PC-3 (cell line): Measurements from ENCODE around the gene LIN28A. TPM values are rescaled to one million over a fixed set of nuclear protein-coding genes. Genes with fewer than 3 reads are reported as not detected.
A peak's percentile ranks its signal among the peaks of the same experiment; 100 is the strongest.

Experiments
- ATAC-seq: fragments of 200-7000 bp; cut with Tn5 transposase; 2 replicates; pipeline ENCODE4 v1.9.1; 2020; ENCODE audit warnings: mild to moderate bottlenecking, moderate library complexity
- BruUV-seq: library from RNA; stranded (reverse); fragments of 400-500 nt; replicated peaks from 2 replicates; lab custom pipeline; 2021; lab: Mats Ljungman, UMichigan
- CTCF ChIA-PET: fragments of 300-600 bp; sonication (Branson Sonifier 250); formaldehyde crosslinking; loops from one replicate; lab custom pipeline; 2022; ENCODE audit warnings: antibody characterized with exemption; lab: Charles Lee
- POLR2A ChIA-PET: fragments of 300-600 bp; sonication (Branson Sonifier 250); formaldehyde crosslinking; loops from one replicate; lab custom pipeline; 2022; ENCODE audit warnings: antibody characterized with exemption; ENCODE audit not compliant: unreplicated experiment; lab: Charles Lee
- DNase-seq: peaks from one replicate; pipeline ENCODE4 v3.0.0-alpha.2; 2015
- H2AFZ ChIP-seq: fragments of 300-600 bp; sonication (generic); 2 replicates; pipeline ENCODE4 v1.6.0; 2016; ENCODE audit warnings: antibody characterized with exemption, low read length
- H3F3A ChIP-seq: fragments of 300-600 bp; sonication (generic); one replicate; pipeline ENCODE4 v1.6.0; 2017; ENCODE audit warnings: antibody characterized with exemption, low read length, control low read depth, mild to moderate bottlenecking; ENCODE audit not compliant: unreplicated experiment
- H3K27ac ChIP-seq: fragments of 300-600 bp; sonication (generic); 2 replicates; pipeline ENCODE4 v1.5.1; 2016; ENCODE audit warnings: mild to moderate bottlenecking, low read length
- H3K27me3 ChIP-seq: fragments of 300-600 bp; sonication (generic); 2 replicates; pipeline ENCODE4 v1.6.1; 2016; ENCODE audit warnings: low read length, mixed read lengths
- H3K36me3 ChIP-seq: fragments of 300-600 bp; sonication (generic); 2 replicates; pipeline ENCODE4 v1.6.1; 2016; ENCODE audit warnings: low read depth, mixed run types, low read length, mixed read lengths
- H3K4me1 ChIP-seq: fragments of 300-600 bp; sonication (generic); 2 replicates; pipeline ENCODE4 v1.5.1; 2016; ENCODE audit warnings: low read length; ENCODE audit not compliant: insufficient read depth
- H3K4me2 ChIP-seq: fragments of 300-600 bp; sonication (generic); 2 replicates; pipeline ENCODE4 v1.6.0; 2016; ENCODE audit warnings: low read length
- H3K4me3 ChIP-seq: fragments of 300-600 bp; sonication (generic); 2 replicates; pipeline ENCODE4 v1.5.1; 2016; ENCODE audit warnings: mild to moderate bottlenecking, low read length, mixed read lengths
- H3K79me2 ChIP-seq: fragments of 300-600 bp; sonication (generic); 2 replicates; pipeline ENCODE4 v1.6.1; 2017; ENCODE audit warnings: low read length, mixed read lengths
- H3K9ac ChIP-seq: fragments of 300-600 bp; sonication (generic); 2 replicates; pipeline ENCODE4 v1.6.0; 2016; ENCODE audit warnings: mild to moderate bottlenecking, low read length
- H3K9me2 ChIP-seq: fragments of 300-600 bp; sonication (generic); replicated peaks from 2 replicates; pipeline ENCODE4 v1.6.1; 2016; ENCODE audit warnings: mixed run types, low read length, mixed read lengths
- H3K9me3 ChIP-seq: fragments of 300-600 bp; sonication (generic); 2 replicates; pipeline ENCODE4 v1.6.1; 2016; ENCODE audit warnings: low read length, mixed read lengths
- H4K20me1 ChIP-seq: fragments of 300-600 bp; sonication (generic); 2 replicates; pipeline ENCODE4 v1.6.1; 2016; ENCODE audit warnings: low read length, mixed read lengths
- CTCF ChIP-seq: fragments of 300-600 bp; sonication (generic); conservative IDR thresholded peaks from 2 replicates; pipeline ENCODE4 v1.5.1; 2017; ENCODE audit warnings: antibody characterized with exemption, low read depth, mild to moderate bottlenecking, low read length
- EZH2 ChIP-seq: fragments of 300-600 bp; sonication (generic); IDR thresholded peaks from one replicate; pipeline ENCODE4 v1.6.1; 2017; ENCODE audit warnings: antibody characterized with exemption, mild to moderate bottlenecking, low read length; ENCODE audit not compliant: unreplicated experiment
- EZH2phosphoT487 ChIP-seq: fragments of 300-600 bp; sonication (generic); IDR thresholded peaks from 2 replicates; pipeline ENCODE4 v1.6.1; 2018; ENCODE audit warnings: mild to moderate bottlenecking, antibody characterized with exemption, low read length, borderline replicate concordance
- intact Hi-C: fragments of 100-400 bp; cut with micrococcal nuclease; formaldehyde crosslinking; loops from 2 replicates; pipeline ENCODE4 v1.9.0; 2023
- total RNA-seq: library from RNA; depleted of rRNA; stranded (reverse); fragments of >200 nt; gene quantifications from 2 replicates; pipeline ENCODE4 v1.2.3, GENCODE V29; 2014

The LIN28A gene
- total RNA-seq, 1 experiment from 2014 or later, result not detected

- Histone ChIP-seq H3K9me2 (no peaks in the 10 kb centered on the region), H2AFZ (peak overlapping the region; percentile 24; the same call in 1 of the 2 replicates), H3K4me2 (no peak overlapping the region), H3K27me3 (no peaks in the 10 kb centered on the region), H3K4me3 (no peak overlapping the region), H3K4me1 (peaks cover 20% of the 10 kb centered on the region), H3K79me2 (no peaks in the 10 kb centered on the region), H3K36me3 (no peaks in the 10 kb centered on the region), H3K27ac (no peak overlapping the region), H3K9ac (no peak overlapping the region), H3K9me3 (no peaks in the 10 kb centered on the region), H4K20me1 (no peaks in the 10 kb centered on the region), H3F3A (no peaks in the 10 kb centered on the region)
- intact Hi-C loops, result loop anchor here (1.0 kb wide), 3 partner anchors 28 to 113 kb away; no protein-coding TSS in a partner anchor
- ATAC-seq, result peak; percentile 79
- no TSS peak for BruUV-seq
- DNase-seq, result peak; percentile 73
- POLR2A ChIA-PET, result no interaction called here
- CTCF ChIA-PET, result interaction anchor here (0.5 to 1.1 kb wide), 6 partner anchors 13 to 496 kb away, joined by 3 to 10 read pairs (median 4); no protein-coding TSS in a partner anchor
- TF ChIP-seq EZH2phosphoT487 (no peak), CTCF (peak; percentile 91)
Measured at GRCh38 chr1:26391450-26391849, 19.2 kb upstream of the LIN28A start.

- POLR2A ChIA-PET, result no interaction called here
- H3K79me2 ChIP-seq, result no peaks in the 10 kb centered on the region
- BruUV-seq, result no TSS peak
- H3K9me3 ChIP-seq, result no peaks in the 10 kb centered on the region
- no peaks in the 10 kb centered on the region for H3F3A ChIP-seq
- intact Hi-C loops, result no loop called here
- H4K20me1 ChIP-seq, result no peaks in the 10 kb centered on the region
- H2AFZ ChIP-seq, result no peak overlapping the region
- H3K4me3 ChIP-seq, result no peak overlapping the region
- no peaks in the 10 kb centered on the region for H3K36me3 ChIP-seq
- H3K4me2 ChIP-seq, result no peak overlapping the region
- no peak overlapping the region for H3K9ac ChIP-seq
- CTCF ChIA-PET, result no interaction called here
- H3K27ac ChIP-seq, result no peak overlapping the region
- TF ChIP-seq EZH2 (no peak), CTCF (0 out of 2 replicates have a peak, but pooled peaks have one; percentile 23), EZH2phosphoT487 (no peak)
- ATAC-seq (no peak), DNase-seq (no peak)
- H3K27me3 ChIP-seq, result no peaks in the 10 kb centered on the region
- no peaks in the 10 kb centered on the region; the same call in 1 of the 2 replicates for H3K4me1 ChIP-seq
- no peaks in the 10 kb centered on the region for H3K9me2 ChIP-seq
Measured at GRCh38 chr1:26395754-26396153, 14.9 kb upstream of the LIN28A start.

- intact Hi-C loops, result no loop called here
- H3K4me1 ChIP-seq, result peaks cover 4% of the 10 kb centered on the region
Measured at GRCh38 chr1:26399034-26399433, 11.6 kb upstream of the LIN28A start.

More at GRCh38 chr1:26399034-26399433, 11.6 kb upstream of the LIN28A start:
- Histone ChIP-seq H3K9me3 (no peaks in the 10 kb centered on the region), H3K27ac (no peak overlapping the region), H2AFZ (no peak overlapping the region), H3F3A (no peaks in the 10 kb centered on the region), H3K79me2 (no peaks in the 10 kb centered on the region), H3K9me2 (no peaks in the 10 kb centered on the region), H3K9ac (no peak overlapping the region), H3K4me3 (no peak overlapping the region), H4K20me1 (no peaks in the 10 kb centered on the region), H3K4me2 (no peak overlapping the region), H3K27me3 (no peaks in the 10 kb centered on the region), H3K36me3 (no peaks in the 10 kb centered on the region)
- DNase-seq (no peak), ATAC-seq (no peak)
- TF ChIP-seq EZH2phosphoT487 (no peak), EZH2 (no peak), CTCF (no peak)
- ChIA-PET POLR2A (no interaction called here), CTCF (interaction anchor here (0.7 kb wide), 1 partner anchor 221 kb away, joined by 3 read pairs; the partner anchor contains the start of gene CNKSR1)
- no TSS peak for BruUV-seq
